Adrenal gland (tissue), 5 donors: ENCODE measurements around the gene UNC5A.

Source experiments
- POLR2A ChIP-seq, 2 donors: fragments of 450-650 bp; IDR thresholded peaks; one replicate each; pipeline ENCODE4 v1.6.1; 2017; ENCODE audit warnings: antibody characterized with exemption in 2 of 2, mild to moderate bottlenecking in 2 of 2, moderate library complexity in 1 of 2
- TF ChIP-seq, protein P1 (sequence below), 6 experiments: fragments of 450-650 bp in 4 of 6; fragments of 200-600 bp in 2 of 6; sonication (generic) in 1 of 6; IDR thresholded peaks; 1 replicate in 5 of 6; 2 replicates in 1 of 6; pipeline versions ENCODE4 v1.5.1 to v1.8.0; 2016 to 2021; ENCODE audit warnings: antibody characterized with exemption in 6 of 6, mild to moderate bottlenecking in 2 of 6, moderate library complexity in 1 of 6
- donor health status: DM: no; HTN: no; CAD: no.

DNA sequence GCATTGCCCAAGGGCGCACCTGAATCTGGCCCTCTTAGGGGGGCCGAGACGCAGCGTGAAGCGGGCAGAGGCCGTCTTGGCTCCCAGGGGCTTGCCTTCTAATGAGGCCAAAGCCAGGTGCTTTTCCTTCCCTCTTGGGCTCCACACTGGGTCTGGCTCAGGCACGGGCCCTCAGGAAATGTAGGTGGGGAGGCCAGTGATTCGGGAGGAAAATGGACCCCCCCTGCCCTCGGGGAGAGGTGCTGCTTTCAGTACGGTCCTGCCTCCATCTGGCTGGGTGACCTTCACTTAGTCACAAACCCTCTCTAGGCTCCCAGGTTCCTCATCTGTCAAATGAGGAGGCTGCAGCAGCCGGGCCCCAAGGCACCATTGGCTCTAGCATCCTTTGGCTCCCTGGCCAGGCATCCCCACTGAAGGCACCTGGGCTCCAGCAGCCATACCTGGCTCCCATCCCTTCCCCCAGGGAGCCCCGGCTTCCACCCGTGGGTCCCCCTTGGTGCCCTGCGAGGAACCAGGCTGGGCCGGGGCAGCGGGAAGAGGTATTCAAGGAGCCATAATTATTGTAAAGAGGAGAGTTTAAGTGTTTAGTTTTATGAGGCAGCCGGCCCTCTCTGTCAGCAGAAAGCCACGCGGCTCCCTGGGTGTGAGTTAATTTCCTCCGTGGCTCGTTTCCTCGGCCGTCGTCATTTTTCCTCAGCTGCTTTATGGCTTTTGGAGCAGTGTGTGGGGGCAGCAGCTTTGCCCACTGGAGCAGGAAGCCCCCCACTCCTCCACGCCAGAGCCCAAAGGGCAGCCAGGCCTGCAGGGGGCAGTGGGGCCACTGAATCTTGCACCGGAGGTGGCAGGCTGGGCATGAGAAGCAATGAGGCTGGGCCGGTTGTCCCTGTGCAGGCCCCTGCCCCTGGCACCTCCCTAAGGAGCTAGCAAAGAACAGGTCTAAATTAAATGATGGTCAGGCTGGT, 24.9 kb upstream of the UNC5A start:
- TF ChIP-seq, protein P1, sequence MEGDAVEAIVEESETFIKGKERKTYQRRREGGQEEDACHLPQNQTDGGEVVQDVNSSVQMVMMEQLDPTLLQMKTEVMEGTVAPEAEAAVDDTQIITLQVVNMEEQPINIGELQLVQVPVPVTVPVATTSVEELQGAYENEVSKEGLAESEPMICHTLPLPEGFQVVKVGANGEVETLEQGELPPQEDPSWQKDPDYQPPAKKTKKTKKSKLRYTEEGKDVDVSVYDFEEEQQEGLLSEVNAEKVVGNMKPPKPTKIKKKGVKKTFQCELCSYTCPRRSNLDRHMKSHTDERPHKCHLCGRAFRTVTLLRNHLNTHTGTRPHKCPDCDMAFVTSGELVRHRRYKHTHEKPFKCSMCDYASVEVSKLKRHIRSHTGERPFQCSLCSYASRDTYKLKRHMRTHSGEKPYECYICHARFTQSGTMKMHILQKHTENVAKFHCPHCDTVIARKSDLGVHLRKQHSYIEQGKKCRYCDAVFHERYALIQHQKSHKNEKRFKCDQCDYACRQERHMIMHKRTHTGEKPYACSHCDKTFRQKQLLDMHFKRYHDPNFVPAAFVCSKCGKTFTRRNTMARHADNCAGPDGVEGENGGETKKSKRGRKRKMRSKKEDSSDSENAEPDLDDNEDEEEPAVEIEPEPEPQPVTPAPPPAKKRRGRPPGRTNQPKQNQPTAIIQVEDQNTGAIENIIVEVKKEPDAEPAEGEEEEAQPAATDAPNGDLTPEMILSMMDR (IDR thresholded peaks at IDR 0.05), result no peak
- TF ChIP-seq POLR2A (IDR thresholded peaks at IDR 0.05), result no peak
